HEK293 (cell line): ENCODE results near the gene ADCY10.

Experiments used
- CTCF ChIA-PET: fragments of 350-600 bp; formaldehyde crosslinking; extraction: SDS; loops from one replicate; lab custom pipeline; 2021; ENCODE audit warnings: antibody characterized with exemption; lab: Yijun Ruan, JAX
- POLR2A ChIA-PET: fragments of 300-600 bp; formaldehyde crosslinking; extraction: SDS; loops from one replicate; lab custom pipeline; 2020; ENCODE audit warnings: antibody characterized with exemption, inconsistent platforms; lab: Yijun Ruan, JAX
- H3K27ac ChIP-seq: fragments of 200-500 bp; sonication (Bioruptor generic); 2 replicates; pipeline ENCODE4 v1.5.1; 2014; ENCODE audit warnings: low read depth, low read length, control low read depth, inconsistent platforms; ENCODE audit errors: extremely low read depth
- H3K36me3 ChIP-seq, 2 experiments: fragments of 200-500 bp in 1 of 2; sonication (Bioruptor generic) in 1 of 2; 1 replicate in 1 of 2; 2 replicates in 1 of 2; pipeline ENCODE4 v1.5.1; 2014 to 2017; ENCODE audit warnings: inconsistent platforms in 2 of 2, low read length in 2 of 2; ENCODE audit not compliant: control insufficient read depth in 2 of 2, insufficient read depth in 1 of 2
- H3K4me1 ChIP-seq: fragments of 200-500 bp; sonication (Bioruptor generic); 2 replicates; pipeline ENCODE4 v1.5.1; 2014; ENCODE audit warnings: mild to moderate bottlenecking, low read length, inconsistent platforms; ENCODE audit not compliant: control insufficient read depth, insufficient read depth
- H3K4me3 ChIP-seq: 2 replicates; pipeline ENCODE4 v1.5.1; 2011; ENCODE audit warnings: low read depth, mild to moderate bottlenecking, control low read depth, low read length, moderate library complexity
- H3K9me3 ChIP-seq: fragments of 200-500 bp; sonication (Bioruptor generic); 2 replicates; pipeline ENCODE4 v1.5.1; 2014; ENCODE audit warnings: low read depth, low read length, inconsistent platforms; ENCODE audit not compliant: control insufficient read depth, insufficient read depth
- BCL11B ChIP-seq: fragments of 450-650 bp; formaldehyde crosslinking; IDR thresholded peaks from 2 replicates; pipeline ENCODE4 v1.5.1; 2016; ENCODE audit warnings: low read depth, missing biosample characterization, missing genetic modification characterization
- HOXD13 ChIP-seq: sonication (generic); formaldehyde crosslinking; IDR thresholded peaks from 2 replicates; pipeline ENCODE4 v1.8.0; 2022; ENCODE audit warnings: missing genetic modification reagents, borderline replicate concordance
- MEIS1 ChIP-seq: sonication (generic); formaldehyde crosslinking; IDR thresholded peaks from 2 replicates; pipeline ENCODE4 v1.8.1; 2022; ENCODE audit warnings: missing genetic modification reagents, mild to moderate bottlenecking, borderline replicate concordance
- MYNN ChIP-seq: fragments of 450-650 bp; formaldehyde crosslinking; IDR thresholded peaks from 2 replicates; pipeline ENCODE4 v1.5.1; 2016; ENCODE audit warnings: missing biosample characterization, missing genetic modification characterization, borderline replicate concordance
- SCRT1 ChIP-seq: fragments of 450-650 bp; formaldehyde crosslinking; IDR thresholded peaks from 2 replicates; pipeline ENCODE4 v1.5.1; 2016; ENCODE audit warnings: missing biosample characterization, missing genetic modification characterization, borderline replicate concordance
- SP7 ChIP-seq: fragments of 450-650 bp; formaldehyde crosslinking; IDR thresholded peaks from 2 replicates; pipeline ENCODE4 v1.5.1; 2016; ENCODE audit warnings: missing biosample characterization, missing genetic modification characterization
- ZBTB21 ChIP-seq: fragments of 450-650 bp; formaldehyde crosslinking; IDR thresholded peaks from 2 replicates; pipeline ENCODE4 v1.5.1; 2017; ENCODE audit warnings: missing biosample characterization, missing genetic modification characterization
- ZBTB48 ChIP-seq: fragments of 450-650 bp; formaldehyde crosslinking; IDR thresholded peaks from 2 replicates; pipeline ENCODE4 v1.5.1; 2016; ENCODE audit warnings: missing biosample characterization, missing genetic modification characterization
- ZEB2 ChIP-seq: fragments of 450-650 bp; formaldehyde crosslinking; IDR thresholded peaks from 2 replicates; pipeline ENCODE4 v1.5.1; 2016; ENCODE audit warnings: missing biosample characterization, missing genetic modification characterization
- ZNF16 ChIP-seq: fragments of 450-650 bp; formaldehyde crosslinking; IDR thresholded peaks from 2 replicates; pipeline ENCODE4 v1.5.1; 2016; ENCODE audit warnings: low read depth, missing biosample characterization, missing genetic modification characterization
- ZNF174 ChIP-seq: fragments of 450-650 bp; formaldehyde crosslinking; IDR thresholded peaks from 2 replicates; pipeline ENCODE4 v1.5.0; 2017; ENCODE audit warnings: missing biosample characterization, mild to moderate bottlenecking, missing genetic modification characterization
- ZNF184 ChIP-seq: fragments of 450-650 bp; IDR thresholded peaks from 2 replicates; pipeline ENCODE4 v1.5.1; 2018; ENCODE audit warnings: missing biosample characterization, mild to moderate bottlenecking, missing genetic modification characterization
- ZNF302 ChIP-seq: fragments of 450-650 bp; formaldehyde crosslinking; IDR thresholded peaks from 2 replicates; pipeline ENCODE4 v1.5.1; 2016; ENCODE audit warnings: missing biosample characterization, missing genetic modification characterization, low read depth
- ZNF426 ChIP-seq: fragments of 450-650 bp; formaldehyde crosslinking; IDR thresholded peaks from 2 replicates; pipeline ENCODE4 v1.5.1; 2017; ENCODE audit warnings: missing biosample characterization, missing genetic modification characterization, mild to moderate bottlenecking, inconsistent platforms, moderate library complexity
- ZNF626 ChIP-seq: fragments of 450-650 bp; sonication (Bioruptor Pico); formaldehyde crosslinking; IDR thresholded peaks from 2 replicates; pipeline ENCODE4 v1.5.1; 2018; ENCODE audit warnings: missing biosample characterization, missing genetic modification characterization, inconsistent platforms
- ZNF747 ChIP-seq: fragments of 450-650 bp; formaldehyde crosslinking; IDR thresholded peaks from 2 replicates; pipeline ENCODE4 v1.5.1; 2016; ENCODE audit warnings: missing biosample characterization, missing genetic modification characterization
- ZNF76 ChIP-seq: fragments of 450-650 bp; formaldehyde crosslinking; IDR thresholded peaks from 2 replicates; pipeline ENCODE4; 2016; ENCODE audit warnings: low read depth, missing biosample characterization, missing genetic modification characterization, borderline replicate concordance
- ZNF776 ChIP-seq: fragments of 450-650 bp; formaldehyde crosslinking; IDR thresholded peaks from 2 replicates; pipeline ENCODE4 v1.5.0; 2017; ENCODE audit warnings: missing biosample characterization, missing genetic modification characterization, borderline replicate concordance
- ZNF791 ChIP-seq: fragments of 450-650 bp; formaldehyde crosslinking; IDR thresholded peaks from 2 replicates; pipeline ENCODE4 v1.5.1; 2016; ENCODE audit warnings: missing biosample characterization, missing genetic modification characterization
- ZNF792 ChIP-seq: fragments of 450-650 bp; formaldehyde crosslinking; IDR thresholded peaks from 2 replicates; pipeline ENCODE4 v1.5.1; 2016; ENCODE audit warnings: missing biosample characterization, missing genetic modification characterization
- ZNF837 ChIP-seq: fragments of 450-650 bp; formaldehyde crosslinking; IDR thresholded peaks from 2 replicates; pipeline ENCODE4 v1.5.1; 2016; ENCODE audit warnings: missing biosample characterization, missing genetic modification characterization
- ZSCAN16 ChIP-seq: fragments of 450-650 bp; formaldehyde crosslinking; IDR thresholded peaks from 2 replicates; pipeline ENCODE4 v1.5.1; 2016; ENCODE audit warnings: missing biosample characterization, missing genetic modification characterization
- ZSCAN30 ChIP-seq: fragments of 450-650 bp; IDR thresholded peaks from 2 replicates; pipeline ENCODE4 v1.5.1; 2018; ENCODE audit warnings: missing biosample characterization, mild to moderate bottlenecking, missing genetic modification characterization, moderate library complexity
- ZXDB ChIP-seq: fragments of 450-650 bp; formaldehyde crosslinking; IDR thresholded peaks from 2 replicates; pipeline ENCODE4 v1.5.1; 2016; ENCODE audit warnings: missing biosample characterization, missing genetic modification characterization
- TF ChIP-seq, protein P1 (sequence below): fragments of 450-650 bp; formaldehyde crosslinking; IDR thresholded peaks from 2 replicates; pipeline ENCODE4; 2016; ENCODE audit warnings: missing biosample characterization, missing genetic modification characterization
- TF ChIP-seq, protein P2 (sequence below): fragments of 450-650 bp; formaldehyde crosslinking; IDR thresholded peaks from 2 replicates; pipeline ENCODE4 v1.5.1; 2016; ENCODE audit warnings: missing biosample characterization, missing genetic modification characterization

The ADCY10 gene

DNA sequence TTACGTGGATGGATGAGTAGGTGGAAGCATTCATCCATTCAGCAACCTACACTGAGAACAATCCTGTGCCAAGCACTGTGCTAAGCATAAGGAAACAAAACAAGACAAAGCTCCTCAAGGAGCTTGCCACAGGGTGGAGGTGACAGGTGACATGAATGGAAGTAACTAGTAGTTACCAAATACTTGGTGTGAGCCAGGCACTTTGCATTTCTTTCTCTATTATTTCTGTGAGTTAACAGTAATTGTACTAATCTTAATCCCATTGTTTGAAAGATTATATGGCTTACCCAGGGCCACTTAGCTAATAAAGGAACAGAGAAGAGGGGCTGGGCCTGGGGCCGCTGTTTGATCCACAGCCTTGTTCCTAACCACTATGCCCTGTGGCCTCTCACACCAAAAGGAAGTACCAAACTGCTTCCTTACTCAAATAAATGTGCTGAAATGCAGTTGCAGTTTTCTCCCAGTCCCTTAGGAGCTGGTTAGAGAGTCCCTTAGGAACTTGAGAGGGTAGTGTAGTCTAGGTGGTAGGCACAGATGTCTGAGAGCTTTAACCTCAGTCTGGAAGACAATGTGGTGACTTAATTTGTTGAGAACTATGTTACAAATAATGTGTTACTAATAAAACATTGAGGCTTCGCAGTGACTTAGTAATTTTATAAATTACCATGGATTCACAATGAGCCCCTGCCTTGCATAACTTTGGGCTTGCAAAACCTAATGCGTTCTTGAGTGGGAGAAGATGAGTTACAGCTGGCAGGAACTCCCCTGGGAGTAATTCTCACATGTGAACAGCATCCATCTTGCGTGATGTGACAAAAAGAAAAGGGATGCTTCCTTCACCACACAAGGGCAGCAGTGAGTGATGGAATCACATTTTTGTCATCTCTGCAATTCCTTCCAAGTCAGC, 122.4 kb downstream of the ADCY10 start:
- no peak overlapping the region for H3K4me3 ChIP-seq
- H3K4me1 ChIP-seq = no peaks in the 10 kb centered on the region
- CTCF ChIA-PET = interaction anchor here (0.6 to 1.0 kb wide), 2 partner anchors 16 to 291 kb away, joined by 3 read pairs; no protein-coding TSS in a partner anchor
- TF ChIP-seq ZBTB48 (tag by site-specific recombination) = peak; percentile 67; the same call in 1 of the 2 replicates
- no peak for TF ChIP-seq ZNF747 (tag by site-specific recombination)
- H3K9me3 ChIP-seq = no peaks in the 10 kb centered on the region
- H3K27ac ChIP-seq = no peak overlapping the region
- peaks cover 0 to 51% of the 10 kb centered on the region in 2 experiments; a peak in 1 of 3 replicates for H3K36me3 ChIP-seq
- POLR2A ChIA-PET = no interaction called here

DNA sequence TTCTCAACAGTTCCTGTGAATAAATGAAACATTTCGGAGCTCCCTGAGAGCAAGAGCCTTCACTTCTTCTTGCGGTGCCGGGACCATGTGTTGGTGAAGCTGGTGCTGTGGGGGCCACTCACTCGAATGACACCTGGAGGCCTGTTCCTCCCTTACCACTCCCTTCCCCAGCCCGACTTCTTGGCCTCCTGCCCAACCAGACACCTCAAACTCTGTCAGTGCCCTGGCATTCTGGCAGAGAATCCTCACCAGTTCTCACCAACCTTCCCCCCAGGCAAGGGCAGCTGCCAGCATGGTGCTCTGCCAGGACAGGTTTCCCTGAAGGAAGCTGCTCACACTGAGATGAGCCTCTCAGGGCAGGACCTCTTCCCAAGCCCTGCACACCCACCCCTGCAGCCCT, 123.8 kb downstream of the ADCY10 start:
- Histone ChIP-seq H3K4me1 (no peaks in the 10 kb centered on the region), H3K27ac (no peak overlapping the region), H3K4me3 (no peak overlapping the region), H3K9me3 (no peaks in the 10 kb centered on the region), H3K36me3 (peaks cover 0 to 55% of the 10 kb centered on the region in 2 experiments; a peak in 1 of 3 replicates)
- POLR2A ChIA-PET = no interaction called here
- TF ChIP-seq ZBTB21 (tag by site-specific recombination) (no peak), SP7 (tag by site-specific recombination) (no peak), ZNF174 (tag by site-specific recombination) (no peak), ZEB2 (tag by site-specific recombination) (no peak), ZNF16 (tag by site-specific recombination) (no peak), ZNF792 (tag by site-specific recombination) (no peak), ZNF776 (tag by site-specific recombination) (no peak), SCRT1 (tag by site-specific recombination) (no peak), ZNF626 (tag by site-specific recombination) (no peak), ZNF426 (tag by site-specific recombination) (no peak), ZNF791 (no peak), ZNF76 (tag by site-specific recombination) (no peak), MYNN (tag by site-specific recombination) (no peak), ZNF837 (tag by site-specific recombination) (no peak)
- TF ChIP-seq, protein P1, sequence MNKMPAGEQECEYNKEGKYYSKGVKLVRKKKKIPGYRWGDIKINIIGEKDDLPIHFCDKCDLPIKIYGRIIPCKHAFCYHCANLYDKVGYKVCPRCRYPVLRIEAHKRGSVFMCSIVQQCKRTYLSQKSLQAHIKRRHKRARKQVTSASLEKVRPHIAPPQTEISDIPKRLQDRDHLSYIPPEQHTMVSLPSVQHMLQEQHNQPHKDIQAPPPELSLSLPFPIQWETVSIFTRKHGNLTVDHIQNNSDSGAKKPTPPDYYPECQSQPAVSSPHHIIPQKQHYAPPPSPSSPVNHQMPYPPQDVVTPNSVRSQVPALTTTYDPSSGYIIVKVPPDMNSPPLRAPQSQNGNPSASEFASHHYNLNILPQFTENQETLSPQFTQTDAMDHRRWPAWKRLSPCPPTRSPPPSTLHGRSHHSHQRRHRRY (tag by site-specific recombination) = no peak
- TF ChIP-seq, protein P2, sequence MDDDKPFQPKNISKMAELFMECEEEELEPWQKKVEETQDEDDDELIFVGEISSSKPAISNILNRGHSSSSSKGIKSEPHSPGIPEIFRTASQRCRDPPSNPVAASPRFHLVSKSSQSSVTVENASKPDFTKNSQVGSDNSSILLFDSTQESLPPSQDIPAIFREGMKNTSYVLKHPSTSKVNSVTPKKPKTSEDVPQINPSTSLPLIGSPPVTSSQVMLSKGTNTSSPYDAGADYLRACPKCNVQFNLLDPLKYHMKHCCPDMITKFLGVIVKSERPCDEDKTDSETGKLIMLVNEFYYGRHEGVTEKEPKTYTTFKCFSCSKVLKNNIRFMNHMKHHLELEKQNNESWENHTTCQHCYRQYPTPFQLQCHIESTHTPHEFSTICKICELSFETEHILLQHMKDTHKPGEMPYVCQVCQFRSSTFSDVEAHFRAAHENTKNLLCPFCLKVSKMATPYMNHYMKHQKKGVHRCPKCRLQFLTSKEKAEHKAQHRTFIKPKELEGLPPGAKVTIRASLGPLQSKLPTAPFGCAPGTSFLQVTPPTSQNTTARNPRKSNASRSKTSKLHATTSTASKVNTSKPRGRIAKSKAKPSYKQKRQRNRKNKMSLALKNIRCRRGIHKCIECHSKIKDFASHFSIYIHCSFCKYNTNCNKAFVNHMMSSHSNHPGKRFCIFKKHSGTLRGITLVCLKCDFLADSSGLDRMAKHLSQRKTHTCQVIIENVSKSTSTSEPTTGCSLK = no peak
- CTCF ChIA-PET = interaction anchor here (0.7 kb wide), 1 partner anchor 13 kb away, joined by 3 read pairs; no protein-coding TSS in a partner anchor

DNA sequence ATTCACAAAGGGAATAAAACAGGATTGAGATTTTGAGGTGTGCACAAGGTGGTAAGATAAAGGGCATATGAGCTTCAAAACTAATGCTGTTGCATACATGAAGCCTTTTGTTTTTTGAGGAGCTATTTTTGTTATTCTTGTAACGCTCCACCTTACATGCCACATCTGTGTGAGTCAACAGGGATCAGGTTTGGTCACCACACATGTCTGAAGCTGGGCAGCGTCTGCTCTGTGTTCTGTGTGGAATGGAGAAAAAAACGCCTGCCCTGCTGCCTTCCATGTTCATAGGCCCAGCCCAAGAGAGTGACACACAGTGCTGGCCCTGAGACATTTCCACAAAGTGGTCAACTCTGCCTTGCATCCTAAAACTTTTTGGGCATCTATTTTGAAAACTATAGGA, 124.4 kb downstream of the ADCY10 start:
- ChIA-PET POLR2A (no interaction called here), CTCF (no interaction called here)
- H3K9me3 ChIP-seq = no peaks in the 10 kb centered on the region
- peaks cover 0 to 58% of the 10 kb centered on the region in 2 experiments; a peak in 1 of 3 replicates for H3K36me3 ChIP-seq
- no peaks in the 10 kb centered on the region for H3K4me1 ChIP-seq
- no peak overlapping the region for H3K27ac ChIP-seq
- no peak for TF ChIP-seq ZNF302 (tag by site-specific recombination)
- TF ChIP-seq ZXDB (tag by site-specific recombination) = no peak
- no peak for TF ChIP-seq ZNF184 (tag by site-specific recombination)
- no peak for TF ChIP-seq MEIS1
- TF ChIP-seq HOXD13 (CRISPR knock-in tag) = no peak
- no peak for TF ChIP-seq BCL11B (tag by site-specific recombination)
- no peak for TF ChIP-seq ZSCAN16 (tag by site-specific recombination)
- no peak for TF ChIP-seq ZSCAN30 (tag by site-specific recombination)
- H3K4me3 ChIP-seq = no peak overlapping the region
